HG03108 (cell line): ENCODE measurements around the gene FCHO2.

ENCODE experiments used
- ATAC-seq: cut with Tn5 transposase; IDR thresholded peaks from one replicate; pipeline ENCODE4 v1.9.1; 2021; ENCODE audit warnings: moderate library complexity; ENCODE audit not compliant: unreplicated experiment

FCHO2 gene

GRCh38 chr5:73135429-73136054 is 179.7 kb downstream of the FCHO2 start:
- no peak for ATAC-seq

- ATAC-seq, result no peak
Observed at GRCh38 chr5:73136055-73136562, 180.3 kb downstream of the FCHO2 start.

GRCh38 chr5:73137563-73138530 is 182.0 kb downstream of the FCHO2 start:
- no peak for ATAC-seq

- no peak for ATAC-seq
Observed at GRCh38 chr5:73139485-73139884, 183.6 kb downstream of the FCHO2 start.
